Lower leg skin (tissue), 3 donors: ENCODE results near the gene TMEM170A.

Source experiments
- POLR2A ChIP-seq, 2 donors: fragments of 450-650 bp; IDR thresholded peaks; one replicate each; pipeline ENCODE4 v1.6.1; 2016 to 2017; ENCODE audit warnings: antibody characterized with exemption in 2 of 2, mild to moderate bottlenecking in 1 of 2, moderate library complexity in 1 of 2
- TF ChIP-seq, protein P1 (sequence below), 3 donors: fragments of 450-650 bp; IDR thresholded peaks; one replicate each; pipeline ENCODE4 v1.5.1; 2016; ENCODE audit warnings: antibody characterized with exemption in 3 of 3, mild to moderate bottlenecking in 3 of 3, moderate library complexity in 2 of 3

GRCh38 chr16:75401691-75402090 lies 62.8 kb downstream of the TMEM170A start:
- TF ChIP-seq, protein P1, sequence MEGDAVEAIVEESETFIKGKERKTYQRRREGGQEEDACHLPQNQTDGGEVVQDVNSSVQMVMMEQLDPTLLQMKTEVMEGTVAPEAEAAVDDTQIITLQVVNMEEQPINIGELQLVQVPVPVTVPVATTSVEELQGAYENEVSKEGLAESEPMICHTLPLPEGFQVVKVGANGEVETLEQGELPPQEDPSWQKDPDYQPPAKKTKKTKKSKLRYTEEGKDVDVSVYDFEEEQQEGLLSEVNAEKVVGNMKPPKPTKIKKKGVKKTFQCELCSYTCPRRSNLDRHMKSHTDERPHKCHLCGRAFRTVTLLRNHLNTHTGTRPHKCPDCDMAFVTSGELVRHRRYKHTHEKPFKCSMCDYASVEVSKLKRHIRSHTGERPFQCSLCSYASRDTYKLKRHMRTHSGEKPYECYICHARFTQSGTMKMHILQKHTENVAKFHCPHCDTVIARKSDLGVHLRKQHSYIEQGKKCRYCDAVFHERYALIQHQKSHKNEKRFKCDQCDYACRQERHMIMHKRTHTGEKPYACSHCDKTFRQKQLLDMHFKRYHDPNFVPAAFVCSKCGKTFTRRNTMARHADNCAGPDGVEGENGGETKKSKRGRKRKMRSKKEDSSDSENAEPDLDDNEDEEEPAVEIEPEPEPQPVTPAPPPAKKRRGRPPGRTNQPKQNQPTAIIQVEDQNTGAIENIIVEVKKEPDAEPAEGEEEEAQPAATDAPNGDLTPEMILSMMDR (IDR thresholded peaks at IDR 0.05): no peak
- no peak for TF ChIP-seq POLR2A (IDR thresholded peaks at IDR 0.05)
